ENCODE results near the gene AGPAT3. TPM values are rescaled to one million over a fixed set of nuclear protein-coding genes. Genes with fewer than 3 reads are reported as not detected.

AGPAT3 gene
- polyA plus RNA-seq, 1 experiment = 36.1 TPM

GRCh38 chr21:43848771-43849170, 16.3 kb upstream of the AGPAT3 start:
- Histone ChIP-seq H3K27ac (ENCODE audit: low read depth, low read length) (no peak overlapping the region), H3K9me3 (ENCODE audit: control insufficient read depth, insufficient read depth, low read length) (peaks cover 2% of the 10 kb centered on the region; the same call in 1 of the 2 replicates), H3K27me3 (ENCODE audit: control insufficient read depth, insufficient read depth, low read length) (peaks cover 7% of the 10 kb centered on the region), H3K4me3 (ENCODE audit: low read depth, low read length) (no peak overlapping the region)
- CTCF ChIA-PET = interaction anchor here (0.5 to 0.6 kb wide), 3 partner anchors 9 to 66 kb away, joined by 3 to 9 read pairs (median 4); no protein-coding TSS in a partner anchor
- POLR2A ChIA-PET = no interaction called here
- no peak for TF ChIP-seq CTCF (IDR thresholded peaks at IDR 0.05; ENCODE audit: low read depth, low read length)
- DNase-seq (ENCODE audit: low read depth, low spot score) = no peak

DNA sequence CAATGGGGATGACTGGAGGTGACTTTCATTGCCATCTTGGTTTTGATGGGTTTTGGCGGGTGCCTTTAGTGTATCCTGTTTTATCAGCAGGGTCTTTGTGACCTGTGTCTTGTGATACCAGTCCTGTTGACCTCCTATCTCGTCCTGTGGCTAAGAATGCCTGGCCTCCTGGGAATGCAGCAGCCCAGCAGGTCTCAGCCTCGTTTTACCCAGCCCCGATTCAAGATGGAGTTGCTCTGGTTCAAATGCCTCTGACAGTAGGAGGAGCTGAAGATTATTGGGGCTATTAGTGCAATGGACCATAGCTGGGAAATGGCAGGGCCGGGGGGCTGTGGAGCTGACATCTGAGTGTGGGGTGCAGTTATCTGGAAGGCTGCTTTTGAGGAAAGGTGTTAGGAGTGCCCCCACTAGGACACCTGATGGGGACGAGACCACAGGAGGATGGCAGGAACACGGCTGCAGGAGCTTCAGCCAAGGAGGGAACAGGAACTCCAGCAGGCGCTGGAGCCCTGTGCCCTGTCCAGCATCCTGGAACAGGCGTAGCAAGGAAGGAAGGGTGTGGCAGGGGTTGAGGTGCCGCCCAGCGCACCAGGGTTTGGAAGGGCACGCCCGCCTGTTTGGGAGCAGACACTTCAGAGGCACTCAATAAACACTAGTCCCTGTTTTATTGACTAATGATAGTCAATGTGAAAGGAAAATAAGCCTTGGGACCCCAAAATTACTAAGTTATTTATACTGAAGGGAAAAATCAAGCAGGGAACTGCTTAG, 15.3 kb upstream of the AGPAT3 start:
- no peak overlapping the region for H3K4me3 ChIP-seq (ENCODE audit: low read depth, low read length)
- no peak for DNase-seq (ENCODE audit: low read depth, low spot score)
- TF ChIP-seq CTCF (IDR thresholded peaks at IDR 0.05; ENCODE audit: low read depth, low read length) = no peak
- peaks cover 6% of the 10 kb centered on the region; the same call in 1 of the 2 replicates for H3K9me3 ChIP-seq (ENCODE audit: control insufficient read depth, insufficient read depth, low read length)
- ChIA-PET POLR2A (no interaction called here), CTCF (interaction anchor here (0.6 kb wide), 1 partner anchor 8 kb away, joined by 4 read pairs; no protein-coding TSS in a partner anchor)
- peaks cover 7% of the 10 kb centered on the region for H3K27me3 ChIP-seq (ENCODE audit: control insufficient read depth, insufficient read depth, low read length)
- H3K27ac ChIP-seq (ENCODE audit: low read depth, low read length) = no peak overlapping the region

DNA sequence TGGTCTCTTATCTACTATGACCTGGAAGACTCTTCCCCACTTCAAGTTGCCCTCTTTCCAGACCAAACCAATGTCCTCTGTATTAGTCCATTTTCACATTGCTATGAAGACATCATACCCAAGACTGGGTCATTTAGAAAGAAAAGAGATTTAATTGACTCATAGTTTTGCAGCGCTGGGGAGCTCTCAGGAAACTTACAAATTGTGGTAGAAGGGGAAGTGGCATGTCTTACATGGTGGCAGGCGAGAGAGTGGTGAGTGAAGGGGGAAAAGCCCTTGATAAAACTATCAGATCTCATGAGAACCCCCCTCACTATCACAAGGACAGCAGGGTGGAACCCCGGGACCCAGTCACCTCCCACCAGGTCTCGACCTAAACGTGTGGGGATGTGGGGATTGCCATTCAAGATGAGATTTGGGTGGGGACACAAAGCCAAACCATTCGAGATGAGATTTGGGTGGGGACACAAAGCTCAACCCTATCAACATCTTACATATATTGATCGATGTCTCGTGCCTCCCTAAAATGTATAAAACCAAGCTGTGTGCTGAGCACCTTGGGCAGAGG, 14.2 kb upstream of the AGPAT3 start:
- POLR2A ChIA-PET = no interaction called here
- CTCF ChIA-PET = no interaction called here
- TF ChIP-seq CTCF (IDR thresholded peaks at IDR 0.05; ENCODE audit: low read depth, low read length) = no peak
- H3K9me3 ChIP-seq (ENCODE audit: control insufficient read depth, insufficient read depth, low read length) = peaks cover 6% of the 10 kb centered on the region; the same call in 1 of the 2 replicates
- no peak overlapping the region for H3K27ac ChIP-seq (ENCODE audit: low read depth, low read length)
- DNase-seq (ENCODE audit: low read depth, low spot score) = no peak
- H3K4me3 ChIP-seq (ENCODE audit: low read depth, low read length) = no peak overlapping the region
- peaks cover 13% of the 10 kb centered on the region for H3K27me3 ChIP-seq (ENCODE audit: control insufficient read depth, insufficient read depth, low read length)

DNA sequence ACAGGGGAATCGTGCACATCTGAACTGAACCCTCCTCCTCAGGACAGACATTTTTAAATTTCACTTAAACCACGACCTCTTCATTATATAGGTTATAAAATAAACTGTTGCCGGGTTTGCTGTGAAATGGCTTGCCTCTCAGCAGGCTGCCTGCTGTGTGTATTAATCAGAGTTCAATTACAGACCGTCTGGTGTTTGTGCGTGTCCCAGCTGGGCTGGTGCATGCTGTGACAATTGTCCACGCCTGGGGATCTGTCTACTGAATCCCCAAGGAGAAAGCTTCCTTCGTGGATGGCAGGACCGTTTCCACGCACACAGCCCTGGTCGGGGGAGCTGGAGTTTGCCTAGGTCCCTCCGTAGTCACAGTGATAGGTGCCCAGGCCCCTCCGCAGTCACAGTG, 13.4 kb upstream of the AGPAT3 start:
- no peak overlapping the region for H3K4me3 ChIP-seq (ENCODE audit: low read depth, low read length)
- no peak for DNase-seq (ENCODE audit: low read depth, low spot score)
- peaks cover 15% of the 10 kb centered on the region for H3K27me3 ChIP-seq (ENCODE audit: control insufficient read depth, insufficient read depth, low read length)
- peaks cover 6% of the 10 kb centered on the region; the same call in 1 of the 2 replicates for H3K9me3 ChIP-seq (ENCODE audit: control insufficient read depth, insufficient read depth, low read length)
- TF ChIP-seq CTCF (IDR thresholded peaks at IDR 0.05; ENCODE audit: low read depth, low read length) = no peak
- H3K27ac ChIP-seq (ENCODE audit: low read depth, low read length) = no peak overlapping the region
- ChIA-PET POLR2A (no interaction called here), CTCF (no interaction called here)

Measured in AG04450 (cell line).